OCI-LY7 (cell line): ENCODE results near the gene BRSK1.

Experiments
- CTCF ChIP-seq: fragments of 200-600 bp; sonication (generic); conservative IDR thresholded peaks from 2 replicates; pipeline ENCODE4 v1.5.1; 2014; ENCODE audit warnings: mild to moderate bottlenecking, antibody characterized with exemption, low read length, moderate library complexity, mixed read lengths
- EZH2phosphoT487 ChIP-seq: fragments of 200-600 bp; sonication (generic); IDR thresholded peaks from 2 replicates; pipeline ENCODE4 v1.6.1; 2018; ENCODE audit warnings: low read depth, borderline replicate concordance, mild to moderate bottlenecking, mixed run types, antibody characterized with exemption, low read length, moderate library complexity, mixed read lengths

- no peak for TF ChIP-seq EZH2phosphoT487
- no peak for TF ChIP-seq CTCF
Measured at GRCh38 chr19:55279770-55280643, 3.8 kb upstream of the BRSK1 start, which contains the start of gene HSPBP1.
